HEK293 (cell line): ENCODE data around the gene SARS2.

Source experiments
- CTCF ChIA-PET: fragments of 350-600 bp; formaldehyde crosslinking; extraction: SDS; loops from one replicate; lab custom pipeline; 2021; ENCODE audit warnings: antibody characterized with exemption; lab: Yijun Ruan, JAX
- POLR2A ChIA-PET: fragments of 300-600 bp; formaldehyde crosslinking; extraction: SDS; loops from one replicate; lab custom pipeline; 2020; ENCODE audit warnings: antibody characterized with exemption, inconsistent platforms; lab: Yijun Ruan, JAX
- H3K27ac ChIP-seq: fragments of 200-500 bp; sonication (Bioruptor generic); 2 replicates; pipeline ENCODE4 v1.5.1; 2014; ENCODE audit warnings: low read depth, low read length, control low read depth, inconsistent platforms; ENCODE audit errors: extremely low read depth
- H3K36me3 ChIP-seq, 2 experiments: fragments of 200-500 bp in 1 of 2; sonication (Bioruptor generic) in 1 of 2; 1 replicate in 1 of 2; 2 replicates in 1 of 2; pipeline ENCODE4 v1.5.1; 2014 to 2017; ENCODE audit warnings: inconsistent platforms in 2 of 2, low read length in 2 of 2; ENCODE audit not compliant: control insufficient read depth in 2 of 2, insufficient read depth in 1 of 2
- H3K4me1 ChIP-seq: fragments of 200-500 bp; sonication (Bioruptor generic); 2 replicates; pipeline ENCODE4 v1.5.1; 2014; ENCODE audit warnings: mild to moderate bottlenecking, low read length, inconsistent platforms; ENCODE audit not compliant: control insufficient read depth, insufficient read depth
- H3K4me3 ChIP-seq: 2 replicates; pipeline ENCODE4 v1.5.1; 2011; ENCODE audit warnings: low read depth, mild to moderate bottlenecking, control low read depth, low read length, moderate library complexity
- H3K9me3 ChIP-seq: fragments of 200-500 bp; sonication (Bioruptor generic); 2 replicates; pipeline ENCODE4 v1.5.1; 2014; ENCODE audit warnings: low read depth, low read length, inconsistent platforms; ENCODE audit not compliant: control insufficient read depth, insufficient read depth
- AEBP2 ChIP-seq: fragments of 450-650 bp; formaldehyde crosslinking; IDR thresholded peaks from 2 replicates; pipeline ENCODE4 v1.5.1; 2016; ENCODE audit warnings: missing biosample characterization, missing genetic modification characterization, borderline replicate concordance
- GFI1B ChIP-seq: fragments of 450-650 bp; formaldehyde crosslinking; IDR thresholded peaks from 2 replicates; pipeline ENCODE4 v1.5.1; 2016; ENCODE audit warnings: missing biosample characterization, missing genetic modification characterization
- GLIS1 ChIP-seq: fragments of 450-650 bp; formaldehyde crosslinking; IDR thresholded peaks from 2 replicates; pipeline ENCODE4 v1.5.1; 2016; ENCODE audit warnings: missing biosample characterization, missing genetic modification characterization
- HOXC10 ChIP-seq: sonication (generic); formaldehyde crosslinking; IDR thresholded peaks from 2 replicates; pipeline ENCODE4 v1.8.1; 2023; ENCODE audit warnings: mild to moderate bottlenecking, missing genetic modification reagents
- SALL2 ChIP-seq: fragments of 450-650 bp; formaldehyde crosslinking; IDR thresholded peaks from 2 replicates; pipeline ENCODE4 v1.5.0; 2017; ENCODE audit warnings: missing biosample characterization, mild to moderate bottlenecking, missing genetic modification characterization, borderline replicate concordance
- ZNF114 ChIP-seq: fragments of 450-650 bp; formaldehyde crosslinking; IDR thresholded peaks from 2 replicates; pipeline ENCODE4 v1.5.0; 2017; ENCODE audit warnings: missing biosample characterization, missing genetic modification characterization
- ZNF148 ChIP-seq: fragments of 450-650 bp; formaldehyde crosslinking; IDR thresholded peaks from 2 replicates; pipeline ENCODE4 v1.5.0; 2017; ENCODE audit warnings: missing biosample characterization, missing genetic modification characterization, borderline replicate concordance
- ZNF169 ChIP-seq: fragments of 450-650 bp; formaldehyde crosslinking; IDR thresholded peaks from 2 replicates; pipeline ENCODE4 v1.5.1; 2016; ENCODE audit warnings: missing biosample characterization, missing genetic modification characterization
- ZNF221 ChIP-seq: fragments of 450-650 bp; formaldehyde crosslinking; IDR thresholded peaks from 2 replicates; pipeline ENCODE4 v1.5.1; 2017; ENCODE audit warnings: missing biosample characterization, missing genetic modification characterization, borderline replicate concordance
- ZNF248 ChIP-seq: fragments of 450-650 bp; formaldehyde crosslinking; IDR thresholded peaks from 2 replicates; pipeline ENCODE4 v1.5.1; 2017; ENCODE audit warnings: missing biosample characterization, missing genetic modification characterization
- ZNF571 ChIP-seq: fragments of 450-650 bp; formaldehyde crosslinking; IDR thresholded peaks from 2 replicates; pipeline ENCODE4 v1.5.0; 2017; ENCODE audit warnings: missing biosample characterization, missing genetic modification characterization
- ZNF610 ChIP-seq: fragments of 450-650 bp; formaldehyde crosslinking; IDR thresholded peaks from 2 replicates; pipeline ENCODE4 v1.5.1; 2016; ENCODE audit warnings: missing biosample characterization, missing genetic modification characterization, borderline replicate concordance
- ZNF639 ChIP-seq: fragments of 450-650 bp; formaldehyde crosslinking; IDR thresholded peaks from 2 replicates; pipeline ENCODE4 v1.5.1; 2016; ENCODE audit warnings: missing biosample characterization, missing genetic modification characterization
- ZNF76 ChIP-seq: fragments of 450-650 bp; formaldehyde crosslinking; IDR thresholded peaks from 2 replicates; pipeline ENCODE4; 2016; ENCODE audit warnings: low read depth, missing biosample characterization, missing genetic modification characterization, borderline replicate concordance
- ZNF791 ChIP-seq: fragments of 450-650 bp; formaldehyde crosslinking; IDR thresholded peaks from 2 replicates; pipeline ENCODE4 v1.5.1; 2016; ENCODE audit warnings: missing biosample characterization, missing genetic modification characterization
- TF ChIP-seq, protein P1 (sequence below): fragments of 450-650 bp; formaldehyde crosslinking; IDR thresholded peaks from 2 replicates; pipeline ENCODE4 v1.5.1; 2016; ENCODE audit warnings: missing biosample characterization, missing genetic modification characterization
- TF ChIP-seq, protein P2 (sequence below): fragments of 450-650 bp; formaldehyde crosslinking; IDR thresholded peaks from 2 replicates; pipeline ENCODE4 v1.5.1; 2016; ENCODE audit warnings: missing biosample characterization, missing genetic modification characterization
- TF ChIP-seq, protein P3 (sequence below): fragments of 450-650 bp; formaldehyde crosslinking; optimal IDR thresholded peaks from 2 replicates; pipeline ENCODE3; 2016; ENCODE audit warnings: missing biosample characterization, mild to moderate bottlenecking, missing genetic modification characterization

The SARS2 gene

DNA sequence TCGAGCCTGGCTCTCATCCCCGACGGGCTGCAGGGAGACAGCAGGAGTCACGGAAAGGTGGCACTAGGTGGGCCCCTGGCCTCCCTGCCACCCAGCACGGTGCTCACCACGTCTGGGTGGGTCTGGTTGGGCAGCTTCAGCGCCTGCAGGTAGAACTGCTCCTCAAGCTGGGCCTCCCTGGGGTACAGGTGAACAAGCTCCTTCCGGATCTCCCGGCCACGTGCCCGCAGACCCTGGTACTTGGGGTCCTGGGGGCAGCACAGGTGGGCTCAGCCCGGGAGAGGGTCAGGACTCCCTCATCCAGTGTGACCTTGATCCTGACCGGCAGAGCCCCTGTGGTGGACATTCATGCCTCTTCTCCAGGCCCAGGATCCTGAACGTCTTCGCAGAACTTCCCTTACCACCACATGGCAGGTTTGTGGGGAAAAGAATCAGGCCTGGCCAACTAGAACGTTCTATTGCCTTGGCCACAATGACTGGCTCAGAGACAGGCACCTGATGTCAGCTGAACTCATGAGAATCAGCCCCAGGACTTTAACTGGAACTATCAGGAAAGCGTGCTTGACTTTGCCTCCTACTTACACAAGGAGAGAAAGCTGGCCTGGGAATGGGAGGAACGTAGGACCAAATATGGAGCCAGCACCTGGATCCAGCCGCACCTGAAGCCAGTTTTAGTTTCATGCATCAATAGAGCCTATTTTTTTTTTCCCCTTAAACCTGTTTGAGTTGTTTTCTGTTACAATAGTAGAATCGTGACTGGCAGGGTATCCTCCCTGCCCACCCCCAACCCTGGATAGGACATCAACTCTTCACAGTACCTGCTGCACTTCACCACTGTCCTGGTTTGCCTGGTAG is 8.9 kb downstream of the SARS2 start (continued):
- TF ChIP-seq, protein P1, sequence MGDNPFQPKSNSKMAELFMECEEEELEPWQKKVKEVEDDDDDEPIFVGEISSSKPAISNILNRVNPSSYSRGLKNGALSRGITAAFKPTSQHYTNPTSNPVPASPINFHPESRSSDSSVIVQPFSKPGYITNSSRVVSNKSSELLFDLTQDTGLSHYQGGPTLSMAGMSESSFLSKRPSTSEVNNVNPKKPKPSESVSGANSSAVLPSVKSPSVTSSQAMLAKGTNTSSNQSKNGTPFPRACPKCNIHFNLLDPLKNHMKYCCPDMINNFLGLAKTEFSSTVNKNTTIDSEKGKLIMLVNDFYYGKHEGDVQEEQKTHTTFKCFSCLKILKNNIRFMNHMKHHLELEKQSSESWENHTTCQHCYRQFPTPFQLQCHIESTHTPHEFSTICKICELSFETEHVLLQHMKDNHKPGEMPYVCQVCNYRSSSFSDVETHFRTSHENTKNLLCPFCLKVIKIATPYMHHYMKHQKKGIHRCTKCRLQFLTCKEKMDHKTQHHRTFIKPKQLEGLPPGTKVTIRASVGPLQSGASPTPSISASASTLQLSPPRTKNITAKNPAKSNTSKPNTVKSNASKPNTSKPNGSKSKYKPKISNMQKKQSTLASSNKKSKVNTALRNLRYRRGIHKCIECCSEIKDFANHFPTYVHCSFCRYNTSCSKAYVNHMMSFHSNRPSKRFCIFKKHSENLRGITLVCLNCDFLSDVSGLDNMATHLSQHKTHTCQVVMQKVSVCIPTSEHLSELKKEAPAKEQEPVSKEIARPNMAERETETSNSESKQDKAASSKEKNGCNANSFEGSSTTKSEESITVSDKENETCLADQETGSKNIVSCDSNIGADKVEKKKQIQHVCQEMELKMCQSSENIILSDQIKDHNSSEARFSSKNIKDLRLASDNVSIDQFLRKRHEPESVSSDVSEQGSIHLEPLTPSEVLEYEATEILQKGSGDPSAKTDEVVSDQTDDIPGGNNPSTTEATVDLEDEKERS (tag by site-specific recombination), result peak; percentile 97
- TF ChIP-seq AEBP2 (no peak), ZNF221 (tag by site-specific recombination) (no peak), HOXC10 (CRISPR knock-in tag) (no peak), GFI1B (tag by site-specific recombination) (no peak), ZNF639 (tag by site-specific recombination) (0 out of 2 replicates have a peak, but pooled peaks have one; percentile 23)
- TF ChIP-seq, protein P2, sequence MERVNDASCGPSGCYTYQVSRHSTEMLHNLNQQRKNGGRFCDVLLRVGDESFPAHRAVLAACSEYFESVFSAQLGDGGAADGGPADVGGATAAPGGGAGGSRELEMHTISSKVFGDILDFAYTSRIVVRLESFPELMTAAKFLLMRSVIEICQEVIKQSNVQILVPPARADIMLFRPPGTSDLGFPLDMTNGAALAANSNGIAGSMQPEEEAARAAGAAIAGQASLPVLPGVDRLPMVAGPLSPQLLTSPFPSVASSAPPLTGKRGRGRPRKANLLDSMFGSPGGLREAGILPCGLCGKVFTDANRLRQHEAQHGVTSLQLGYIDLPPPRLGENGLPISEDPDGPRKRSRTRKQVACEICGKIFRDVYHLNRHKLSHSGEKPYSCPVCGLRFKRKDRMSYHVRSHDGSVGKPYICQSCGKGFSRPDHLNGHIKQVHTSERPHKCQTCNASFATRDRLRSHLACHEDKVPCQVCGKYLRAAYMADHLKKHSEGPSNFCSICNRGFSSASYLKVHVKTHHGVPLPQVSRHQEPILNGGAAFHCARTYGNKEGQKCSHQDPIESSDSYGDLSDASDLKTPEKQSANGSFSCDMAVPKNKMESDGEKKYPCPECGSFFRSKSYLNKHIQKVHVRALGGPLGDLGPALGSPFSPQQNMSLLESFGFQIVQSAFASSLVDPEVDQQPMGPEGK (tag by site-specific recombination), result no peak

DNA sequence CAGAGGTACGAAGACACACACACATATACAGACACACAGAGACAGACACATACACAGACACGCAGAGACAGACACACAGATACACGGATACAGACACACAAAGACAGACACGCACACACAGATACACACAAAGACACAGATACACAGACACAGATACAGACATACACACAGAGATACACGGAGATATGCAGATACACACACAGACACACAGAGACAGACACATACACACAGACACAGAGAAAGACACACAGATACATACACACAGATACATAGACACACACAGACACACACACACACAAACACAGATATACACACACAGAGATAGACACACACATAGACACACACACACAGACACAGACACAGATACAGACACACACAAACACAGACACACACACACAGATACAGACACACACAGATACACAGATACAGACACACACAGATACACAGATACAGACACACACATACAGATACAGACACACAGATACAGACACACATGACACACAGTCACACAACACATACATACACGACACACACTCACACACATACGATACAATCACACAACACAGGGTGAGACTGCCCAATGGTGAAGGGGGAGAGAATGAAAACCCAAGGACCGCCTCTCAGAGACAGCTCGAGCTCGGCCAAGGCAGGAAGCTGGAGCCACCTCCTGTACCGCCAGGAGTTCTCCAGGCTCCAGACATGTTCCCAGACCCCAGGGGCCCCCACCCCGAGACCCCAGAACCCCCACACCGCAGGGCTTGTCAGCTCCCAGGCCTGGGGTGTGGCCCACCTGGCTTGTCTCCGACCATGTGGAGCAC is 9.8 kb downstream of the SARS2 start:
- CTCF ChIA-PET, result interaction anchor here (0.9 to 4.1 kb wide), 4 partner anchors 9 to 33 kb away, joined by 3 to 36 read pairs (median 8); partner anchors contain the start of genes MRPS12 and SARS2
- Histone ChIP-seq H3K4me3 (no peak overlapping the region), H3K9me3 (no peaks in the 10 kb centered on the region), H3K36me3 (peaks cover 42 to 66% of the 10 kb centered on the region in 2 experiments), H3K4me1 (no peaks in the 10 kb centered on the region), H3K27ac (peak overlapping the region; percentile 8; the same call in 1 of the 2 replicates)
- POLR2A ChIA-PET, result interaction anchor here (0.5 to 1.4 kb wide), 5 partner anchors 10 to 518 kb away, joined by 3 to 6 read pairs (median 5); partner anchors contain the start of genes ECH1, MRPS12 and SARS2
- TF ChIP-seq ZNF571 (tag by site-specific recombination), result peak; percentile 86
- peak; percentile 23; the same call in 1 of the 2 replicates for TF ChIP-seq GLIS1 (tag by site-specific recombination)
- TF ChIP-seq, protein P3, sequence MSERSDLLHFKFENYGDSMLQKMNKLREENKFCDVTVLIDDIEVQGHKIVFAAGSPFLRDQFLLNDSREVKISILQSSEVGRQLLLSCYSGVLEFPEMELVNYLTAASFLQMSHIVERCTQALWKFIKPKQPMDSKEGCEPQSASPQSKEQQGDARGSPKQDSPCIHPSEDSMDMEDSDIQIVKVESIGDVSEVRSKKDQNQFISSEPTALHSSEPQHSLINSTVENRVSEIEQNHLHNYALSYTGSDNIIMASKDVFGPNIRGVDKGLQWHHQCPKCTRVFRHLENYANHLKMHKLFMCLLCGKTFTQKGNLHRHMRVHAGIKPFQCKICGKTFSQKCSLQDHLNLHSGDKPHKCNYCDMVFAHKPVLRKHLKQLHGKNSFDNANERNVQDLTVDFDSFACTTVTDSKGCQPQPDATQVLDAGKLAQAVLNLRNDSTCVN, result peak; percentile 19
- TF ChIP-seq ZNF114 (tag by site-specific recombination), result peak; percentile 99
- TF ChIP-seq ZNF791 (tag by site-specific recombination), result peak; percentile 9; the same call in 1 of the 2 replicates
- TF ChIP-seq SALL2 (tag by site-specific recombination), result peak; percentile 82; the same call in 1 of the 2 replicates
- peak; percentile 92; the same call in 1 of the 2 replicates for TF ChIP-seq ZNF248 (tag by site-specific recombination)
- TF ChIP-seq ZNF169, result peak; percentile 30
- no peak for TF ChIP-seq ZNF610 (tag by site-specific recombination)
- TF ChIP-seq ZNF148, result peak; percentile 93
- TF ChIP-seq ZNF76 (tag by site-specific recombination), result no peak
